IPS DF 19.7 (cell line): ENCODE measurements around the gene NUAK1.

Source experiments
- DNase-seq: peaks from one replicate; pipeline ENCODE4 v3.0.0-alpha.2; 2013; ENCODE audit warnings: low read depth, low spot score

Gene NUAK1

GRCh38 chr12:106110626-106111300 lies 28.0 kb downstream of the NUAK1 start:
- no peak for DNase-seq

GRCh38 chr12:106109168-106109910 lies 29.4 kb downstream of the NUAK1 start:
- no peak for DNase-seq

GRCh38 chr12:106108185-106108835 lies 30.4 kb downstream of the NUAK1 start:
- DNase-seq, result peak; percentile 80

GRCh38 chr12:106107566-106107965 lies 31.2 kb downstream of the NUAK1 start:
- DNase-seq, result no peak

- DNase-seq, result no peak
Measured at GRCh38 chr12:106106892-106107291, 31.9 kb downstream of the NUAK1 start.

- DNase-seq, result no peak
Measured at GRCh38 chr12:106106061-106106566, 32.6 kb downstream of the NUAK1 start.

- no peak for DNase-seq
Measured at GRCh38 chr12:106101803-106102202, 37.0 kb downstream of the NUAK1 start.

- no peak for DNase-seq
Measured at GRCh38 chr12:106098691-106099200, 40.0 kb downstream of the NUAK1 start.

GRCh38 chr12:106097011-106097410 lies 41.7 kb downstream of the NUAK1 start:
- DNase-seq, result no peak

- DNase-seq, result no peak
Measured at GRCh38 chr12:106096376-106096775, 42.4 kb downstream of the NUAK1 start.

- DNase-seq, result no peak
Measured at GRCh38 chr12:106094304-106094703, 44.5 kb downstream of the NUAK1 start.

- no peak for DNase-seq
Measured at GRCh38 chr12:106093246-106093645, 45.5 kb downstream of the NUAK1 start.

GRCh38 chr12:106091446-106091820 lies 47.3 kb downstream of the NUAK1 start:
- no peak for DNase-seq

GRCh38 chr12:106090591-106091445 lies 47.9 kb downstream of the NUAK1 start:
- DNase-seq, result no peak

- no peak for DNase-seq
Measured at GRCh38 chr12:106089935-106090334, 48.8 kb downstream of the NUAK1 start.

GRCh38 chr12:106088811-106089485 lies 49.8 kb downstream of the NUAK1 start:
- DNase-seq, result no peak

- no peak for DNase-seq
Measured at GRCh38 chr12:106088246-106088808, 50.4 kb downstream of the NUAK1 start.

GRCh38 chr12:106086696-106087095 lies 52.1 kb downstream of the NUAK1 start:
- DNase-seq, result no peak

GRCh38 chr12:106085213-106085612 lies 53.5 kb downstream of the NUAK1 start:
- no peak for DNase-seq

GRCh38 chr12:106084759-106085158 lies 54.0 kb downstream of the NUAK1 start:
- no peak for DNase-seq
